A549 (cell line): ENCODE measurements around the gene MZT1. TPM values are rescaled to one million over a fixed set of nuclear protein-coding genes. Genes with fewer than 3 reads are reported as not detected.
"Not testable (repeated sequence)": the region's sequence is repeated elsewhere in the genome, so short reads cannot be mapped to it uniquely, and the experiment has no call there.

ENCODE experiments used
- ATAC-seq, 2 experiments: fragments of 200-7000 bp in 1 of 2; fragments of >200 bp in 1 of 2; cut with Nextera tagmentation in 1 of 2; cut with Tn5 transposase in 1 of 2; 3 replicates each; pipeline versions ENCODE4 v1.8.0 to v1.9.1; 2018 to 2020; ENCODE audit warnings: mild to moderate bottlenecking in 1 of 2, moderate library complexity in 1 of 2
- CTCF ChIA-PET: fragments of 300-600 bp; sonication (Branson Sonifier 250); formaldehyde crosslinking; extraction: SDS; loops from one replicate; lab custom pipeline; 2021; ENCODE audit warnings: antibody characterized with exemption, inconsistent platforms; lab: Yijun Ruan, JAX
- POLR2A ChIA-PET: fragments of 350-600 bp; formaldehyde crosslinking; extraction: SDS; loops from one replicate; lab custom pipeline; 2021; ENCODE audit warnings: antibody characterized with exemption, inconsistent platforms; lab: Yijun Ruan, JAX
- DNase-seq, 2 experiments: peaks; one replicate each; pipeline versions ENCODE4 v3.0.0 to v3.0.0-alpha.2; 2011 to 2016; ENCODE audit warnings: low read depth in 1 of 2, low spot score in 1 of 2
- FAIRE-seq: peaks from 2 replicates; lab custom pipeline; 2011; peaks lifted over from hg19 to GRCh38; lab: Jason Lieb, UNC
- H3K27ac ChIP-seq, 2 experiments: fragments of >200 bp; sonication (Bioruptor Twin); formaldehyde crosslinking; 3 replicates each; pipeline ENCODE4 v1.5.1; 2016 to 2017
- H3K4me1 ChIP-seq: fragments of >200 bp; sonication (Bioruptor Twin); formaldehyde crosslinking; 3 replicates; pipeline ENCODE4 v1.6.1; 2016
- H3K4me2 ChIP-seq: fragments of >200 bp; sonication (Bioruptor Twin); formaldehyde crosslinking; 3 replicates; pipeline ENCODE4 v1.6.1; 2016
- H3K4me3 ChIP-seq: fragments of >200 bp; sonication (Bioruptor Twin); formaldehyde crosslinking; 3 replicates; pipeline ENCODE4 v1.5.1; 2016
- H3K9me3 ChIP-seq: fragments of >200 bp; sonication (Bioruptor Twin); formaldehyde crosslinking; 3 replicates; pipeline ENCODE4 v1.6.1; 2016
- ATOH8 ChIP-seq: fragments of 250-450 bp; sonication (Bioruptor Pico); IDR thresholded peaks from 2 replicates; pipeline ENCODE4 v1.5.0; 2020; ENCODE audit warnings: low read depth, mild to moderate bottlenecking, moderate library complexity
- BHLHE40 ChIP-seq: IDR thresholded peaks from 2 replicates; pipeline ENCODE4 v1.6.1; 2012; ENCODE audit warnings: low read depth, low read length, inconsistent platforms
- CBX2 ChIP-seq: fragments of 200-600 bp; sonication (generic); IDR thresholded peaks from 2 replicates; pipeline ENCODE4 v1.6.1; 2016; ENCODE audit warnings: low read depth, mild to moderate bottlenecking, borderline replicate concordance
- CBX8 ChIP-seq: fragments of 200-600 bp; sonication (generic); IDR thresholded peaks from 2 replicates; pipeline ENCODE4 v1.6.1; 2016
- HEYL ChIP-seq: fragments of 250-450 bp; sonication (Bioruptor Pico); IDR thresholded peaks from 2 replicates; pipeline ENCODE4 v1.8.0; 2021; ENCODE audit warnings: mild to moderate bottlenecking, moderate library complexity
- HOXA7 ChIP-seq: fragments of 250-450 bp; sonication (Bioruptor Pico); IDR thresholded peaks from 2 replicates; pipeline ENCODE4 v1.5.0; 2020; ENCODE audit warnings: mild to moderate bottlenecking, moderate library complexity
- HOXB13 ChIP-seq: fragments of 250-450 bp; sonication (Bioruptor Pico); IDR thresholded peaks from 2 replicates; pipeline ENCODE4 v1.5.0; 2020; ENCODE audit warnings: low read depth, mild to moderate bottlenecking, moderate library complexity
- HOXB5 ChIP-seq: fragments of 250-450 bp; sonication (Bioruptor Pico); IDR thresholded peaks from 2 replicates; pipeline ENCODE4 v1.5.0; 2020; ENCODE audit warnings: mild to moderate bottlenecking, moderate library complexity
- KDM1A ChIP-seq: fragments of 200-600 bp; sonication (generic); IDR thresholded peaks from 2 replicates; pipeline ENCODE4 v1.6.1; 2016; ENCODE audit warnings: low read depth, mild to moderate bottlenecking
- MAFK ChIP-seq: fragments of 450-650 bp; IDR thresholded peaks from 2 replicates; pipeline ENCODE4 v1.6.1; 2014; ENCODE audit not compliant: partially characterized antibody
- MAX ChIP-seq: IDR thresholded peaks from 2 replicates; pipeline ENCODE4 v1.6.1; 2012
- NFE2L2 ChIP-seq: fragments of 150-350 bp; conservative IDR thresholded peaks from 2 replicates; pipeline ENCODE4 v1.6.1; 2014; ENCODE audit warnings: low read length
- NR3C1 ChIP-seq: fragments of >200 bp; sonication (Bioruptor Twin); formaldehyde crosslinking; IDR thresholded peaks from 3 replicates; pipeline ENCODE4 v1.6.1; 2017
- RARB ChIP-seq: fragments of 250-450 bp; sonication (Bioruptor Pico); IDR thresholded peaks from 2 replicates; pipeline ENCODE4 v1.8.0; 2021; ENCODE audit warnings: mild to moderate bottlenecking, moderate library complexity
- RFX5 ChIP-seq: fragments of 450-650 bp; IDR thresholded peaks from 2 replicates; pipeline ENCODE4 v1.7.1; 2014; ENCODE audit warnings: antibody characterized with exemption, mild to moderate bottlenecking, moderate library complexity
- RNF2 ChIP-seq: fragments of 200-600 bp; sonication (generic); IDR thresholded peaks from 2 replicates; pipeline ENCODE4 v1.6.1; 2016; ENCODE audit warnings: low read depth, mild to moderate bottlenecking, antibody characterized with exemption, moderate library complexity, borderline replicate concordance
- ZNF302 ChIP-seq: fragments of 250-450 bp; sonication (Bioruptor Pico); IDR thresholded peaks from 2 replicates; pipeline ENCODE4 v1.9.0; 2021; ENCODE audit warnings: inconsistent platforms, mild to moderate bottlenecking, moderate library complexity
- WGBS: methylation state at CpG from one replicate; pipeline ENCODE4 v1.1.6; 2017; ENCODE audit errors: missing lambda C conversion rate; 5-methylcytosine and 5-hydroxymethylcytosine counted together
- polyA plus RNA-seq, 4 experiments: library from polyadenylated mRNA; depleted of rRNA in 3 of 4; stranded (reverse); fragments of >200 nt; fragmentation: RNase III in 1 of 4; extraction: RNeasy Plus Mini Kit Qiagen cat#74134 plus additional on column Dnase treatment in 1 of 4; gene quantifications; 2 replicates in 3 of 4; 3 replicates in 1 of 4; pipeline ENCODE4 v1.2.3, GENCODE V29; 2011 to 2017
- TF ChIP-seq, protein P1 (sequence below): IDR thresholded peaks from 2 replicates; pipeline ENCODE4 v1.6.1; 2012
- TF ChIP-seq, protein P2 (sequence below): fragments of >200 bp; sonication (Bioruptor Twin); formaldehyde crosslinking; IDR thresholded peaks from 2 replicates; pipeline ENCODE4 v1.6.1; 2016
- TF ChIP-seq, protein P3 (sequence below): fragments of >200 bp; sonication (Bioruptor Twin); formaldehyde crosslinking; IDR thresholded peaks from 3 replicates; pipeline ENCODE4 v1.5.1; 2016

Gene MZT1
- polyA plus RNA-seq, 2 of the 4 experiments (the other 2 are of a cell fraction), result 17.8 to 19.5 TPM

DNA sequence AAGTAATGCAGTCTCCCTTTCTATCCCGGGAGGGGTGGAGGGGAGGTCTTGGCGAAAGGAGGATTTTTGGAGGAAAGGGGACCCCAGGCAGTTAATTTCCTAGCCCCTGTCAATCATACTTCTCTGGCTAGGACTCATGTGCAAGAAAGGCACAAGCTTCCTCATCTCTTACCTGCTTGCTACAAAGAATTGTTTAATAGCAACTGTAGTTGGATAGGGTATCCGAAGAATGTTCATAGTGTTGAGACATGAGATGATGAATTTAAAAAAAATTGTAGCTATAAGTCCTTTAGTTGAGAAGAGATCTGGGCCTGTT is 819 bp upstream of the MZT1 start:
- ATAC-seq, result no peak
- POLR2A ChIA-PET, result no interaction called here

GRCh38 chr13:72726726-72727416 is 558 bp downstream of the MZT1 start:
- peak; percentile 65 to 78 for ATAC-seq
- 0 out of 2 replicates have a peak, but pooled peaks have one; percentile 26 for TF ChIP-seq MAX
- TF ChIP-seq HEYL, result no peak
- TF ChIP-seq ZNF302 (CRISPR knock-in tag), result no peak
- TF ChIP-seq, protein P1, sequence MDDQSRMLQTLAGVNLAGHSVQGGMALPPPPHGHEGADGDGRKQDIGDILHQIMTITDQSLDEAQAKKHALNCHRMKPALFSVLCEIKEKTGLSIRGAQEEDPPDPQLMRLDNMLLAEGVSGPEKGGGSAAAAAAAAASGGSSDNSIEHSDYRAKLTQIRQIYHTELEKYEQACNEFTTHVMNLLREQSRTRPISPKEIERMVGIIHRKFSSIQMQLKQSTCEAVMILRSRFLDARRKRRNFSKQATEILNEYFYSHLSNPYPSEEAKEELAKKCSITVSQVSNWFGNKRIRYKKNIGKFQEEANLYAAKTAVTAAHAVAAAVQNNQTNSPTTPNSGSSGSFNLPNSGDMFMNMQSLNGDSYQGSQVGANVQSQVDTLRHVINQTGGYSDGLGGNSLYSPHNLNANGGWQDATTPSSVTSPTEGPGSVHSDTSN, result no peak
- no peak for TF ChIP-seq BHLHE40
- ChIA-PET POLR2A (no interaction called here), CTCF (interaction anchor here (1.2 kb wide), 1 partner anchor 85 kb away, joined by 3 read pairs; no protein-coding TSS in a partner anchor)
- DNase-seq, result peak; percentile 7 to 15
- peak overlapping the region; percentile 94 for H3K4me2 ChIP-seq
- no peaks in the 10 kb centered on the region for H3K9me3 ChIP-seq
- H3K4me1 ChIP-seq, result peaks cover 15% of the 10 kb centered on the region; the same call in 2 of the 3 replicates
- peak overlapping the region; percentile 80 to 95 for H3K27ac ChIP-seq
- FAIRE-seq, result no peak
- WGBS, result 2% methylated on average over 24 of the region's 49 CpGs
- peak overlapping the region; percentile 77 for H3K4me3 ChIP-seq

More for the DNA sequence above, 819 bp upstream of the MZT1 start:
- Histone ChIP-seq H3K9me3 (no peaks in the 10 kb centered on the region), H3K27ac (peak overlapping the region; percentile 84 to 88), H3K4me1 (peaks cover 15% of the 10 kb centered on the region; the same call in 2 of the 3 replicates), H3K4me3 (peak overlapping the region; percentile 83), H3K4me2 (peak overlapping the region; percentile 79)
- DNase-seq (no peak), FAIRE-seq (no peak)
- CTCF ChIA-PET, result interaction anchor here (1.1 kb wide), 1 partner anchor 80 kb away, joined by 3 read pairs; no protein-coding TSS in a partner anchor
- TF ChIP-seq, protein P2, sequence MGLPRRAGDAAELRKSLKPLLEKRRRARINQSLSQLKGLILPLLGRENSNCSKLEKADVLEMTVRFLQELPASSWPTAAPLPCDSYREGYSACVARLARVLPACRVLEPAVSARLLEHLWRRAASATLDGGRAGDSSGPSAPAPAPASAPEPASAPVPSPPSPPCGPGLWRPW, result no peak
- no peak for TF ChIP-seq RFX5
- TF ChIP-seq MAFK, result no peak
- no peak for TF ChIP-seq HOXB13 (CRISPR knock-in tag)
- TF ChIP-seq RNF2, result no peak
- TF ChIP-seq HOXB5 (CRISPR knock-in tag), result no peak
- TF ChIP-seq RARB (CRISPR knock-in tag), result no peak
- TF ChIP-seq HEYL, result no peak
- WGBS, result 0% methylated on average over 2 of the region's 3 CpGs

DNA sequence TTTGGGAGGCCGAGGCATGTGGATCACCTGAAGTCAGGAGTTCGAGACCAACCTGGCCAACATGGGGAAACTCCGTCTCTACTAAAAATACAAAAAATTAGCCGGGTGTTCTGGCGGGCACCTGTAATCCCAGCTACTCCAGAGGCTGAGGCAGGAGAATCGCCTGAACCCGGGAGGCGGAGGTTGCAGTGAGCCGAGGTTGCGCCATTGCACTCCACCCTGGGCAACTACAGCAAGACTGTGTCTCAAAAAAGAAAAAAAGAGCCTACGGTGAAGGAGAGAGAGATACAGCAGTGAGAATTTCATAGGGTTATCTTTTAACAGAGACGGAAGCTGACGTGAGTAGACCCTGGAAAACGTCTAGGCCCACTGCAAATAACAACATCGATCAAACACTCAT is 1.2 kb downstream of the MZT1 start:
- ATAC-seq, H3K9me3 ChIP-seq, FAIRE-seq, POLR2A ChIA-PET, DNase-seq: not testable (repeated sequence)
- H3K4me2 ChIP-seq, result peak overlapping the region; percentile 94
- H3K4me1 ChIP-seq, result peaks cover 15% of the 10 kb centered on the region; the same call in 2 of the 3 replicates
- 66% methylated on average over 15 of the region's 15 CpGs for WGBS
- H3K27ac ChIP-seq, result peak overlapping the region in 1 of 2 experiments; percentile 95; a peak in 1 of 6 replicates
- CTCF ChIA-PET, result interaction anchor here (1.2 kb wide), 1 partner anchor 85 kb away, joined by 3 read pairs; no protein-coding TSS in a partner anchor
- peak overlapping the region; percentile 77 for H3K4me3 ChIP-seq

DNA sequence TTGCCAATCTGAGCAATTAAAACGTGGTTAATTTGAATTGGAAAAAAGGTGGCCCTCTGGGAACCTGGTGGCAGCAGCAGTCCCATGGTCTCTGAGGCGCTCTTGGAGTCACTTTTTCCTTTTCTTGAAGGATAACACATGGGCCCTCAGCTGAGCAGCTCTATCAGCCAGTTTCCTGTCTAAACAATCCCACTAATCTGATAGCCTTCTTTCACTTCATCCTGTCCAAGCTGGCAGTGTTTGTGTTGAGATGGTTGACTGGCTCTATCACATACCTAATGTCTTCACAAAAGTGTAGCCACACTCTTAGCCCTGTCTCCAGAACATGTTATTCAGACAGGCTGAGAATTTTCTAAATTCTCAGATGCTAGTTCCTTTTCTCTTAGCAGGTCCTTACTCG is 10.7 kb downstream of the MZT1 start:
- ATAC-seq, result no peak
- 63% methylated on average over 3 of the region's 3 CpGs for WGBS
- ChIA-PET CTCF (no interaction called here), POLR2A (no interaction called here)
- TF ChIP-seq, protein P3, sequence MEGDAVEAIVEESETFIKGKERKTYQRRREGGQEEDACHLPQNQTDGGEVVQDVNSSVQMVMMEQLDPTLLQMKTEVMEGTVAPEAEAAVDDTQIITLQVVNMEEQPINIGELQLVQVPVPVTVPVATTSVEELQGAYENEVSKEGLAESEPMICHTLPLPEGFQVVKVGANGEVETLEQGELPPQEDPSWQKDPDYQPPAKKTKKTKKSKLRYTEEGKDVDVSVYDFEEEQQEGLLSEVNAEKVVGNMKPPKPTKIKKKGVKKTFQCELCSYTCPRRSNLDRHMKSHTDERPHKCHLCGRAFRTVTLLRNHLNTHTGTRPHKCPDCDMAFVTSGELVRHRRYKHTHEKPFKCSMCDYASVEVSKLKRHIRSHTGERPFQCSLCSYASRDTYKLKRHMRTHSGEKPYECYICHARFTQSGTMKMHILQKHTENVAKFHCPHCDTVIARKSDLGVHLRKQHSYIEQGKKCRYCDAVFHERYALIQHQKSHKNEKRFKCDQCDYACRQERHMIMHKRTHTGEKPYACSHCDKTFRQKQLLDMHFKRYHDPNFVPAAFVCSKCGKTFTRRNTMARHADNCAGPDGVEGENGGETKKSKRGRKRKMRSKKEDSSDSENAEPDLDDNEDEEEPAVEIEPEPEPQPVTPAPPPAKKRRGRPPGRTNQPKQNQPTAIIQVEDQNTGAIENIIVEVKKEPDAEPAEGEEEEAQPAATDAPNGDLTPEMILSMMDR, result no peak
- no peak for TF ChIP-seq ATOH8 (CRISPR knock-in tag)
- TF ChIP-seq CBX8, result no peak
- TF ChIP-seq NR3C1, result no peak
- no peak for TF ChIP-seq NFE2L2
- TF ChIP-seq HOXA7, result no peak
- no peak for TF ChIP-seq CBX2
- no peak for TF ChIP-seq KDM1A
- TF ChIP-seq HOXB13 (CRISPR knock-in tag), result no peak
- Histone ChIP-seq H3K4me2 (no peak overlapping the region), H3K27ac (no peak overlapping the region), H3K9me3 (no peaks in the 10 kb centered on the region), H3K4me3 (no peak overlapping the region), H3K4me1 (no peaks in the 10 kb centered on the region)
- no peak for FAIRE-seq
- no peak for DNase-seq
